CD4-positive, alpha-beta T cell treated with Interleukin-4 for 1 hour (primary cell): ENCODE data around the gene ISL1.

Experiments
- DNase-seq, 2 donors: peaks; one replicate each; pipeline ENCODE4 v3.0.0-alpha.2; 2020 to 2022

ISL1 gene

DNA sequence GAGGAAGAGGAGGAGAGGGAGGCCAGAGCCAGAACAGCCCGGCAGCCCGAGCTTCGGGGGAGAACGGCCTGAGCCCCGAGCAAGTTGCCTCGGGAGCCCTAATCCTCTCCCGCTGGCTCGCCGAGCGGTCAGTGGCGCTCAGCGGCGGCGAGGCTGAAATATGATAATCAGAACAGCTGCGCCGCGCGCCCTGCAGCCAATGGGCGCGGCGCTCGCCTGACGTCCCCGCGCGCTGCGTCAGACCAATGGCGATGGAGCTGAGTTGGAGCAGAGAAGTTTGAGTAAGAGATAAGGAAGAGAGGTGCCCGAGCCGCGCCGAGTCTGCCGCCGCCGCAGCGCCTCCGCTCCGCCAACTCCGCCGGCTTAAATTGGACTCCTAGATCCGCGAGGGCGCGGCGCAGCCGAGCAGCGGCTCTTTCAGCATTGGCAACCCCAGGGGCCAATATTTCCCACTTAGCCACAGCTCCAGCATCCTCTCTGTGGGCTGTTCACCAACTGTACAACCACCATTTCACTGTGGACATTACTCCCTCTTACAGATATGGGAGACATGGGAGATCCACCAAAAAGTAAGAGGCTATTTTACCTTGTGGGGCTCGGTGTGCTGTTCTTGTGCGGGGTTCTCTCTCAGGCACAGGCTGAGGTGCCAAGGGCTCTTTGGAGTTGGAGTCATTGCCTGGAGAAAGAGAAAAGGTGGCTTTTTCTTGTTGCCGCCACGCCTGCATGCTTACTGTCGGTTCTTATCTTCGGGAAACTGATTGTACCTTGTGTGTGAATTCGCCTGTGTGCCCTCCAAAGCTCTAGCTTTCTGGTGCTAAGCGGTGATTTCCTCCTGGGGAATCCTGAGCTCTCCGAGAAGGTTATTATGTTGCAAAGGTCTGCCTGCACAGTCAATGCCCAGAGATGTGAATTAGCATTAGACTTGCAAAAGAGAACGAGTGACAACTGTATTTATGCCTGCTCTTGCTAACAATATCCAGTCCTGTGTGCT is at the start of gene ISL1:
TSS of gene ISL1 (plus strand) at position 318 of the 991 bp plus-strand sequence. CDS start at position 542, 224 bp downstream.
- DNase-seq: no peak

GRCh38 chr5:51336878-51337277 is 46.4 kb upstream of the ISL1 start:
- DNase-seq: no peak

GRCh38 chr5:51345106-51345505 is 38.1 kb upstream of the ISL1 start:
- no peak for DNase-seq

DNA sequence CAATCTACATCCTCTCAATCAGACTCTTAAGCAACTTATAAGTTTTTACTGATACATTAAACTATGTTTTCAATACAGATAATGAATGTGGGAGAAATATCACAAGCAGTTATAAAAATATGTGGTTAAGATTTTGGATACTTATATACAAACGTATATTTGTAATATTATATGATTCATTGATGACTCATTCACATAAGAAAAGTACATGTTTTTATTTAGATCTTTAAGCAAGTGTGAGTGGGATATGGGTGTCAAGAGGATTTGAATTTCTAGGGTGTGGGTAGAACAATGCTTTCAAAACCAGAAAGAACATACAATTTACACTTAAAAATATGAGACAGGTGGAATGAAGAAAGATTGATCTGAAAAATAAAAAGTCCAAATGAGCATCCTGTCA is 36.1 kb upstream of the ISL1 start:
- no peak for DNase-seq

DNA sequence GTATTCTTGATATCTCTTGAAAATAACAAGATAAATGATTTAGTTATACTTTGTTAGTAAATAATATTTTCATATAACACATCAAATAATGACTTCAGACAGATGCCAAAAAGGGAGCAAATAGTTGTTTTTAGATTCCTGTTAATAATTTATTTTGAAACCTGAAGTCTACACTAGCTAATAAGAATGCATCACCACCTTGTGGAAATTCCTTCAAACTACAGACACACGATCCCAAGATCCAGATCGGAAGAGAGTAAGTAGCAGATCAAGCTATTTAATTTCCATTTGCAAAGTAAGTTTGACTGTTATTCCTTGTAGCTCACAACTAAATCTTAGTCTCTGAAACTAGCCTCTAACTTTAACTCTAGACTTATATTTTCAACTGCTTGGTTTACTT is 35.5 kb upstream of the ISL1 start:
- no peak for DNase-seq

GRCh38 chr5:51371052-51371451 is 12.2 kb upstream of the ISL1 start:
- DNase-seq: no peak

- DNase-seq: no peak
Observed at GRCh38 chr5:51373880-51374523, 9.2 kb upstream of the ISL1 start.

- DNase-seq: no peak
Observed at GRCh38 chr5:51375084-51375483, 8.2 kb upstream of the ISL1 start.

DNA sequence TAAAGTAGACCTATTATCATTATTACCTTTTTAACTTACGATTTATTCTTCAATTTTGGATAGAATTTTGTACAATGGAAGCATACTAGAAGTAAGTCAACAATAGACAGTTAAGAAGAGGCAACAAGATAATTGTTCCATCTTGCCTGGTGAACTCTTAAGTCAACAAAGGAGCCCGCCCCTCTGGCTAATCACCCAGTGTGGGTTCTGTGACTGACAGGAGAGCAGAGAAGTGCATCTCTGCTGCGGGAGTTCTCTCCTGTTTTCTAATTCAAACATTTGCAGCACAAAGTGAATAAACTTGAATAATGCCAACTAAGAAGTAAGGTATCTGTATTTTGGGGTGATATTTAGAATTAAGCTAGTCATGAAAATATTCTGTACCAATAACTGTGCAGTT is 6.7 kb upstream of the ISL1 start:
- DNase-seq: no peak

GRCh38 chr5:51377151-51378060 is 5.8 kb upstream of the ISL1 start:
- DNase-seq: no peak

DNA sequence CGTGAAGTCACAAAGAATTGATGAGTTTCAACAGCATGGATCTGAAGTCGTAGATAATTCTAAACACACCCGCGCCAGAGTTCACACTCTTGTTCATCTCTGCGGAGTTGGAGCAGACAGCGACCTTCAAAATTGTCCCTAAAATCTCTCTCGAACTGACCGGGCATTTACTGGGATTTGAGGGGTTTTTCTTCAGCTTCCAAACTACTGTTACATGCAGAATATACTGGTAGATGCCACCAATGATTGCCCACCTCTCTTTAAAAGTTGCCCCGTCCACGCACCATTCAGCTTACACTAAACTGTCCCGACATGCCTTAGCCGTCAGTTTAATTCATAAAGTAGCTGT is 5.2 kb upstream of the ISL1 start:
- no peak for DNase-seq

DNA sequence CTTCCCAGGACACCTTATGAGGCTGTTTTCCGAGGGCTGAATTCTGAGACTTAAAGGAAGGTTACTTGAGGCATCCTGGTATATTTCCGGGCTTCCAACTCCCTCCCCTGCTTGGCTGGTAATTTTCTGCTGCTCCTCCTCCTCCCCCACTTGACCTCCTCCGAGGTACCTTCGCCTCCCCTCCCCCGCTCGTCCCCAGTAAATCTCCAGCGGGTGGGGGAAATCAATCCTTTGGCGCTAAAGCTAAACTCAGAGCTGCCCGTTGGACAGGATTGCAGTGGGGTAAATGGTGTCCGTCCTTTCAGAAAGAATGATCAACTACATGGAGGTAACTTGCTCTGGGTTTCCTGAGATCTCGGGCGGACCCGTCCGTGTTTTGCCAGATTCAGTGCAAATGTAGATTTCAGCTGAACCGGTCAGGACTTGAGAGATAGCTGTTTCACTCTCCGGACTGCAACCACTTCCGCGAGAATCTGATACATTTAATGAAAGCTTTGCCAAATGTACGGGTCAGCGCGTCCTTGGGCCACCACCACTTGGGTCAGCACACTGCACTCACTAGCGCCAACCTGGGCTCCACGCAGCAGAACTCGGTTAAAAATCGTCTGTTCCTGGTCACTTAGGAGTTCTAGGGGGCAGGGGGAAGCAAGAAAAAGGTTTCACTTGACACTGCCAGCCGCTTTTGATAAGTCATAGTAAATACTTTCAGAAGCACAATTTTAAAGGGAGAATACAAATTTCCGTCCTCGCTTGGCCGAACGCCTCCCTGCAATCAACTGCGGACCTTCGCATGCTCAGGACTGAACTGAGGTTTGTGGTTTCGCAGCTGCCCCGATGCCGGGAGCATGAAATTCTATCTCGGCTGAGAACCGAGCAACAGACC is 4.6 kb upstream of the ISL1 start:
- no peak for DNase-seq

GRCh38 chr5:51379331-51379700 is 3.9 kb upstream of the ISL1 start:
- no peak for DNase-seq

DNA sequence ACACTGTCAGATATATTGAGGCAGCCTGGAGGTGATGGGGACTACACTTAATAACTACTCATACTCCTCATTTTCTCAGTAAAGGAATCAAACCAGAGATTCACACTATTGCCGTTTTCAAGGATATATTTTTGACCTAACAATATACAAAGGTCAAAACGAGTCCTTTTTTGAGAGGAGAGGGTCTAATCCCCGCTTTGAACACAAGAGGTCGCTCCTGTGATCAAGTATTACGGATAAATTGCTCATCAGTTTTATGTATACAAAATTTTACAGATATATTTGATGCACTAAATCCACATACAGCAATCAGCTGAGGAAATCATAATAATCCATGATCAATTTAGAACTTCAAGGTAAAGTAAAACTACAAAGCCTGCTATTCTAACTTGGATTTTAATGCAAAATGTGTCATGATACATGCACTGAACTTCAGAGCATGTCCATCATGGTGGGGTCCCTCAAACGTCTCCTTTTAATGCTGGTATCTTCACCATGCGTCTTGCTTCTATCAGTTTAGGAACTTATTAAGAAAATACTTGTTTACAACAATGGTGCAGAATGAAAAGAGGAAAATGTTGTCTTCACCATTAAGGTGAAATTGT is 2.5 kb upstream of the ISL1 start:
- DNase-seq: no peak

GRCh38 chr5:51381761-51382474 is 1.3 kb upstream of the ISL1 start:
- DNase-seq: no peak

GRCh38 chr5:51382521-51383130 is 622 bp upstream of the ISL1 start:
- DNase-seq: no peak

GRCh38 chr5:51384281-51384840 is 1.1 kb downstream of the ISL1 start:
- no peak for DNase-seq

DNA sequence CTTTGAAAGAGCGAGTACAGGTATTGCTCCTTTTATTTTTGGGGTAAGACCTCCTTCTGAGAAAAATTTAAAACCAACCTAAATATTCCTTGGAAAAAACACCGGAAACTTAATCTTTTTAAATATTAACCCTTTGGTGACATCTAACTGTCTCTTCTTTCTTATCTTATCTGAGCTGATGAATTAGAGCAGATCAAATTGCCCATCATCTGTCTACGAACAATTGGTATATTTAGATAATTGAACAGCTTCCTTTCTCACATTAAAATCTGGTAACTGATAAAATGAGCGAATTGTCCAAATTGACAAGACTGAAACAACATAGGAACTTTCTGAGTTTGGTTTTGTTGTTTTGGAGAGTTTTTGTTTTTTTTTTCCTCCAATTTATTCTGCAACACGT is 2.0 kb downstream of the ISL1 start:
- DNase-seq: no peak

DNA sequence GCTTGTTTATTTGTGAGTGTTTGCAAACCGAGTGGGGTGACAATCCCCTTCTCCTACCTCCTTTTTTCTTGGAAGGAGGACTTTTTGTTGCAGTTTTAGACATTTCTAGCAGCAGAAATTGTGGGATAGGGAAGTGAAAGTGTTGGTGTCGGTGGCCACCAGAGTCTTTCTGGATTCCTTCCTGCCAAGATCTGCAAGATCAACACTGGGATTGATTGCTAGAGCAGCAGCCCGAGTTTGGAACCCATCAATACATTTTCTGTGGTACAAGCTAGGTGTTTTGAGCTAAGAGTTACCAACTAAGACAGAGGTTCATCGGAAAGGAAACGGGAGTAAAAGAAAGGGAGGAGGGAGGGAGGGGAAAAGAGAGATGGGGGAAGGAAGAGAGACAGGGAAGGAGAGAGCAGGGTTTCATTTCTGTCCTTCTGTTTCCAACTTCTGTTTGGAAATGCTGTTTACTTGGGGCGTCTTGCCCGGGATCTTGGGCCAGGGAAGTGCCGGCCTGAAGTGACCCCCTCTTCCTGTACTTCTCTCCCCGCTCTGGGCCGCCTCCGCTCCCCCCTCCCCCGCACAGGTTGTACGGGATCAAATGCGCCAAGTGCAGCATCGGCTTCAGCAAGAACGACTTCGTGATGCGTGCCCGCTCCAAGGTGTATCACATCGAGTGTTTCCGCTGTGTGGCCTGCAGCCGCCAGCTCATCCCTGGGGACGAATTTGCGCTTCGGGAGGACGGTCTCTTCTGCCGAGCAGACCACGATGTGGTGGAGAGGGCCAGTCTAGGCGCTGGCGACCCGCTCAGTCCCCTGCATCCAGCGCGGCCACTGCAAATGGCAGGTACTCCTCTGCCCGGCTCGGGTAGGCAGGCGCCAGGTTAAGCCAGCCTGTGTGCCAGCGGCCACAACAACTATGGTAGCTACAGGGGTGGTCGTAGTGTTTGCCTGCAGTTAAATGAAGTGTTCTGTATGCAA is 4.0 kb downstream of the ISL1 start:
- no peak for DNase-seq
